Measurements from ENCODE around the gene GH2. TPM values are rescaled to one million over a fixed set of nuclear protein-coding genes. Genes with fewer than 3 reads are reported as not detected.

GH2 gene
- polyA plus RNA-seq, 1 donor from 2014 or later, result not detected

DNA sequence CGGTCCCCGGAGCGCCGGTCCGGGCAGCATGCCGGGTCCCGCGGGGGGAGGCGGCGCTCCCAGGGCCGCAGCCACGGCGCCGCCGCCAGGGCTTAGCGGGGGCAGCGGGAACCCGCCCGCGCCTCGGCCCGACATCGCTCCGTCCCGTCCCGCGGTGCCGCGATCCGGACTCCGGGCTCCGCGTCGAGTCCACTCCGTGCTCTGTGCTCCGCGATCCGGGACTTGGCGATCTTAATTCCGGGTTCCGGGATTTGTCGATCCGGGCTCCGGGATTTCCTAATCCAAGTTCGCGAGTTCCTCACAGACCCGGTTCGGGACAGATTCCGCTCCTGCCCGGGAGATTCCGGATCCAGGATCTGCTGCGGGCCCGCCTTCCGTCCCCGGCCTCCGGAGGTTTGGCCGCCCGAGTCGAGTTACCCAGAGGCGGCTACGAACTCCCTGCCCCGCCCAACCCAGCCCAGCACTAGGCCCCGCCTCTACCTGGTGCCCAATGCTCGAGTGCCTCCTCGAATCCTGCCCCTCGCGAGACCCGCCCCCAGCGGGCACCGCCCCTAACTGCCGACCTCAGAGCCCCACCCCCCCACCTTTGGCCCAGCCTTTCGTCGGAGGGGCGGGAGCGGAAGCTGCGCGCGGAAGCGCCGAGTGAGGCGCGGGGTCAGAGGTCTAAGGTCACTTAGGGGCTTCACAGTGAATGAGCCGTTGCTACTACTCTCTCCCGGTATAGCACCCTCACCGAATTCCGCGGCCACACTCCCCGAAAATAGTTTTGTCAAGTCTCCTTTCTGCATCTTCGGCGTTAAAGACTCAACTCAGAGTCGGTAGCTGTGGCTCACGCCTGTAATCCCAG is 39.0 kb downstream of the GH2 start, which contains the start of gene SMARCD2:
Gene SMARCD2, minus strand, starts transcription at position 146 of the 847 bp plus-strand sequence. Its CDS starts 11 bp downstream, at position 135.
- peaks cover 19 to 41% (median 28%) of the 10 kb centered on the region in 3 donors for H3K4me1 Mint-ChIP-seq
- H3K4me3 Mint-ChIP-seq, result peak within 1 kb of the TSS; percentile 89 to 98 (median 96)
- H3K9me3 Mint-ChIP-seq, result no peaks in the 10 kb centered on the region
- H3K27me3 Mint-ChIP-seq, result no peaks in the 10 kb centered on the region
- H3K27ac Mint-ChIP-seq, result peak within 1 kb of the TSS; percentile 97 to 99 (median 98)
- no peaks in the 10 kb centered on the region for H3K36me3 Mint-ChIP-seq

- H3K36me3 Mint-ChIP-seq, result no peaks in the 10 kb centered on the region
- peaks cover 19 to 41% (median 28%) of the 10 kb centered on the region in 3 donors for H3K4me1 Mint-ChIP-seq
Observed at GRCh38 chr17:63842173-63842539, 39.6 kb downstream of the GH2 start.

DNA sequence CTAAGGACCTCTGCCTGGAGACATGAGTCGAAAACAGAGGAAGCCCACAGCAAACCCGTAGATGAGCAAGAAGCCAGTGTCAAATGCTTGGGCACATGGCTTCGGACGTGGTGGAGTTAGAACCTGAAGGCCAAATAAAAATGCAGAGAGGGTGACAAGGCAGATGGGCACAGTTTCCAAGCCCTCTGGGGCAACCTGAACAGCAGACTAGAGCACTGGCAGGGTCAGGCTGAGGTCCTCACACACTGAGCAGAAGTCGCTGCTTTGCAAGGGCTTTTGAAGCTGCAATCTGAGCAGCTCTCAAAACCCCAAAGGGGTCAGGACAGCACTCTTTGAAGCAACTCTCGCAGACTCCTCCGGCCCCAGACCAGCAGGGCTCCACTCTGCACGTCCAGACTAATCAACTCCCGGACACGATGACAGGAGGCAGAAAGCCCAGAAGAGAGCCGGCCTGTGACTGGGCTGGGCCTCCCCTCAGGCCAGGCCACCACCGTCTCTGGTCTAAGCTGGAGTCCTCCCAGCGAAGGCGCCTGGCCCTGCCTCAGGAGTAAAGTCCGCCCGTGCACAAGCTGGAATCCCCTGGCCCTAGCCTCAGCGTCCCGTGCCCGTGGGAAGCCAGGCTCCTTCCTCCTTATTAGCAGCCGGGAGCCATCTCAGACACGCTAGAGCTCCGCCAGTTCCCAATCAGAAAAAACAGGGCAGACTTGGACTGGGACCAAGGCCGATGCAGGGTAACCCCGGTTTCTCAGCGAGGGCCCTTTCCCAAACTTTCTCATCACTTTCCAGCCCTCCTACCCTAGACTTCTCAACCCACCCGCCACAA is 40.2 kb downstream of the GH2 start:
- H3K4me3 Mint-ChIP-seq, result peak overlapping the region; percentile 89 to 98 (median 96)
- H3K9me3 Mint-ChIP-seq, result no peaks in the 10 kb centered on the region
- H3K4me1 Mint-ChIP-seq, result peaks cover 19 to 40% (median 28%) of the 10 kb centered on the region in 3 donors
- peak overlapping the region; percentile 89 to 99 (median 98) for H3K27ac Mint-ChIP-seq
- no peaks in the 10 kb centered on the region for H3K36me3 Mint-ChIP-seq
- no peaks in the 10 kb centered on the region for H3K27me3 Mint-ChIP-seq

More at GRCh38 chr17:63842173-63842539, 39.6 kb downstream of the GH2 start:
- Mint-ChIP-seq H3K4me3 (peak overlapping the region; percentile 89 to 98 (median 96)), H3K9me3 (no peaks in the 10 kb centered on the region), H3K27me3 (no peaks in the 10 kb centered on the region), H3K27ac (peak overlapping the region; percentile 63 to 99 (median 98))

DNA sequence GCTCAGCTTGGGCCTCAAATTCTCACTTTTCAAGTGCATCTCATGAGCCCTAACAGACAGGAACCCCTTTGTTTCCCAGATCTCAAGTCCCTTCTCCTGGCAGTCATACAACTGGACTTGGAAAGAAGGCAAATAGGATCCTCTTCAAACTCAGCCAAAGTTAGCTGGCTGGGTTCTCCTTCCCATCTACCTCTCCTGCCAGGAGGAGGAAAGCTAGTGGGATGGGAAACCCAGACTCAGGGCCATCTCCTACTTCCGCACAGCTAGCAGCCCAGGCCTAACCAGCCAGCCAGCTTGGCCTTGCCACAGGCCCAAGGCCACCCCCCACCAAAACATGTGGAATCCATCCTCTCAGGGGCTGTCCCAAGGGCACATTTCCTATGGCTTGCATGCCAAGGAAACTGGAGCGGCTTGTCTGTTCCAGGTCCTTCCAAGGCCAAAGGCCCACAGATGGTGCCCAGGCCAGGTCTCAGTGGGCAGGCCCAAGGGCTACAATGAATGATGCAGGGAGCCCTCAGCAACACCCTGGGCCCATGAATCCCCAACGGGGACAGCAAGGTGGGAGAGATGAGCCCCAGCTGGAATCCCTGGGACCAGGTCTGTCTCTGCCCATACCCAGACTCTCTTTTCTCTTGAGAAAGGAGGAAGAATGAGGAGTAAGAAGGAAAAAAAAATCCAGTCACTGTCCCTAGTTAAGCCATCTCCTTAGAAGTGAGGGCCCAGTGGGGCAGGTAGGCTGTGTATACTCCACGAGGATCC is 41.0 kb downstream of the GH2 start:
- Mint-ChIP-seq H3K27ac (peak overlapping the region; percentile 89 to 99 (median 98)), H3K9me3 (no peaks in the 10 kb centered on the region), H3K4me3 (peak overlapping the region; percentile 89 to 98 (median 96)), H3K27me3 (no peaks in the 10 kb centered on the region), H3K36me3 (no peaks in the 10 kb centered on the region), H3K4me1 (peaks cover 19 to 32% (median 28%) of the 10 kb centered on the region in 3 donors)

GRCh38 chr17:63838631-63839171 is 43.0 kb downstream of the GH2 start:
- Mint-ChIP-seq H3K36me3 (peaks cover 1% of the 10 kb centered on the region), H3K27me3 (no peaks in the 10 kb centered on the region), H3K27ac (peak overlapping the region; percentile 31 to 76 (median 71)), H3K4me1 (peaks cover 22 to 30% (median 26%) of the 10 kb centered on the region in 3 donors), H3K9me3 (no peaks in the 10 kb centered on the region), H3K4me3 (peak overlapping the region; percentile 48 to 84 (median 77))

DNA sequence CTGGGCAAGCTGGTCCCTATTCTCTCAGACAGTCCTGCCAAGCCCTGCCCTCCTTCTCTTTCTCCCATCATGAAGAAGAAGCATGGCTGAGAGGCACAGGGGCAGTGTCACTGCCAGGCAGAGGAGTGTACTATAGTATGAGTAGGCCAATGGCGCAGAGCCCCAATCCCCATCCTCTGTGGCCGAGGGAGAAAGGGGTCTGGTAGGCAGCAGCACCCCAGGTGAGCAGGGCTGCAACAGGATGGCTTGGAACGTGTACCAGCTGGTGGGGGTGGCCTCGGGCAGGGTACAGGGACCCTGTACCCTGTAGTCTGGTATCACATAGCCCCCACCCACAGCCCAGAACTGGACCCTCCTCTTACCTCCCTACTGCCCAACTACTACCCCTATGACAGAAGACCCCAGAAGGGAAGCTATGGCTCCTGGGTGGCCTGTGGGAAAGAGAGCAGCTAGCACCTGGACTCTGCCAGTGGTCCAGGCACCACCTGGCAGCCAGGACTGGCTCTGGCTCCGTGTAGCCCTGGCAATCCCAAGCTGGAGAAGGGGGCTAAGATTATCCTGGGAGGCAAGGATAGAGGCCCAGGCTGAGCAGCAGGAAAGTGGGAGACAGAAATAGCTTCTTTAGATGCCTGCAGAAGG is 43.7 kb downstream of the GH2 start:
- H3K4me3 Mint-ChIP-seq, result peak overlapping the region; percentile 10 to 76 (median 55)
- H3K36me3 Mint-ChIP-seq, result peaks cover 1% of the 10 kb centered on the region
- H3K9me3 Mint-ChIP-seq, result no peaks in the 10 kb centered on the region
- H3K27ac Mint-ChIP-seq, result peak overlapping the region in 1 of 3 donors; percentile 65
- no peaks in the 10 kb centered on the region for H3K27me3 Mint-ChIP-seq
- peaks cover 20 to 28% (median 24%) of the 10 kb centered on the region in 3 donors for H3K4me1 Mint-ChIP-seq

GRCh38 chr17:63837480-63837879 is 44.3 kb downstream of the GH2 start:
- H3K4me3 Mint-ChIP-seq, result no peak overlapping the region
- H3K4me1 Mint-ChIP-seq, result peaks cover 20 to 28% (median 24%) of the 10 kb centered on the region in 3 donors
- H3K36me3 Mint-ChIP-seq, result peaks cover 1% of the 10 kb centered on the region
- no peaks in the 10 kb centered on the region for H3K9me3 Mint-ChIP-seq
- peak overlapping the region in 1 of 3 donors; percentile 83 for H3K27ac Mint-ChIP-seq
- H3K27me3 Mint-ChIP-seq, result no peaks in the 10 kb centered on the region

GRCh38 chr17:63836811-63837210 is 44.9 kb downstream of the GH2 start:
- Mint-ChIP-seq H3K4me1 (peaks cover 20 to 28% (median 27%) of the 10 kb centered on the region in 3 donors), H3K27me3 (no peaks in the 10 kb centered on the region), H3K9me3 (no peaks in the 10 kb centered on the region), H3K4me3 (no peak overlapping the region), H3K27ac (peak overlapping the region in 1 of 3 donors; percentile 83), H3K36me3 (peaks cover 1% of the 10 kb centered on the region)

- H3K9me3 Mint-ChIP-seq, result no peaks in the 10 kb centered on the region
Observed at GRCh38 chr17:63835167-63835720, 46.5 kb downstream of the GH2 start.

GRCh38 chr17:63834431-63835166 is 47.1 kb downstream of the GH2 start:
- H3K4me1 Mint-ChIP-seq, result peaks cover 17 to 24% (median 18%) of the 10 kb centered on the region in 3 donors
- no peaks in the 10 kb centered on the region for H3K9me3 Mint-ChIP-seq
- H3K4me3 Mint-ChIP-seq, result peak overlapping the region in 1 of 4 donors; percentile 87
- H3K27ac Mint-ChIP-seq, result peak overlapping the region; percentile 59 to 84 (median 73)
- peaks cover 1% of the 10 kb centered on the region for H3K36me3 Mint-ChIP-seq
- no peaks in the 10 kb centered on the region for H3K27me3 Mint-ChIP-seq

More at GRCh38 chr17:63835167-63835720, 46.5 kb downstream of the GH2 start:
- Mint-ChIP-seq H3K27me3 (no peaks in the 10 kb centered on the region), H3K36me3 (peaks cover 1% of the 10 kb centered on the region), H3K4me1 (peaks cover 15 to 21% (median 20%) of the 10 kb centered on the region in 3 donors), H3K27ac (peak overlapping the region in 2 of 3 donors; percentile 73 to 84), H3K4me3 (peak overlapping the region in 2 of 4 donors; percentile 60 to 87)

GRCh38 chr17:63833741-63834373 is 47.9 kb downstream of the GH2 start:
- Mint-ChIP-seq H3K27me3 (no peaks in the 10 kb centered on the region), H3K36me3 (peaks cover 1% of the 10 kb centered on the region), H3K4me3 (peak overlapping the region in 1 of 4 donors; percentile 23), H3K9me3 (no peaks in the 10 kb centered on the region), H3K4me1 (peaks cover 13 to 26% (median 18%) of the 10 kb centered on the region in 3 donors), H3K27ac (peak overlapping the region; percentile 31 to 73 (median 59))

DNA sequence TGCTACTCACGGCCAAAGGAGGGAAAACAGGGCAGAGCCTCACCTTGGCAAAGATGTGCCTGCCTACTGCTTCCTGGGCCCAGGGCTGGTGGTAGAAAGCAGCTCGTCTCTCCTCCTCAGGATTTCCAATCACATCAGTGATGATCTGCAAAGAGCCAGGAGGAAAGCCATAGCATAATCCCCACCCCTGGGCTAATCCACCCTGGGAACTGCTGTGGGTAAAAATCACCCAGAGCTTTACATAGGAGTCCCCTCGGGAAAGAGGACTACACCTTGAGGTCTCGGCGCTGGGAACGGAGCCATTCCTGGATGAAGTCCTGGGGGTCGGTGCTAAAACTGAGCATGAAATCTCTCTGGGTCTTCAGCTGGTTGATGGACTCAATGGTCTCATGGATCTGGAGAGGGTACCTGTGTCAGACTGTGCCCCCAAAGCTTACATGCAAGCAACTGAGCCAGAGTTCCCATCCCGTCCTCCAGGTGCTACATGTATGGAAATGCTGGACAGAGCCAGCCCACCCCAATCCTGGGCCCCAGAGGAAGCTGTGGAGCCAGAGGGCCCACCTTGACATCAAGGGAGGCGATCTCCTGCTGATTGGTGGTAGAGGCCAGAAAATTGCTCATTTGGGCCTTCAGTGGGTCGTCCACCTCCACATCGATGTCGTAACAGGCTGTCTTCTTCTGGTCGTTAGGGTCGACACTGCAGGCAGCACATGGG is 48.6 kb downstream of the GH2 start:
- H3K27me3 Mint-ChIP-seq, result no peaks in the 10 kb centered on the region
- peak overlapping the region in 1 of 4 donors; percentile 23 for H3K4me3 Mint-ChIP-seq
- H3K9me3 Mint-ChIP-seq, result no peaks in the 10 kb centered on the region
- peak overlapping the region in 1 of 3 donors; percentile 84 for H3K27ac Mint-ChIP-seq
- H3K4me1 Mint-ChIP-seq, result peaks cover 15 to 27% (median 20%) of the 10 kb centered on the region in 3 donors
- H3K36me3 Mint-ChIP-seq, result peaks cover 1% of the 10 kb centered on the region
